ENCODE results near the gene CLIC3.

The CLIC3 gene

DNA sequence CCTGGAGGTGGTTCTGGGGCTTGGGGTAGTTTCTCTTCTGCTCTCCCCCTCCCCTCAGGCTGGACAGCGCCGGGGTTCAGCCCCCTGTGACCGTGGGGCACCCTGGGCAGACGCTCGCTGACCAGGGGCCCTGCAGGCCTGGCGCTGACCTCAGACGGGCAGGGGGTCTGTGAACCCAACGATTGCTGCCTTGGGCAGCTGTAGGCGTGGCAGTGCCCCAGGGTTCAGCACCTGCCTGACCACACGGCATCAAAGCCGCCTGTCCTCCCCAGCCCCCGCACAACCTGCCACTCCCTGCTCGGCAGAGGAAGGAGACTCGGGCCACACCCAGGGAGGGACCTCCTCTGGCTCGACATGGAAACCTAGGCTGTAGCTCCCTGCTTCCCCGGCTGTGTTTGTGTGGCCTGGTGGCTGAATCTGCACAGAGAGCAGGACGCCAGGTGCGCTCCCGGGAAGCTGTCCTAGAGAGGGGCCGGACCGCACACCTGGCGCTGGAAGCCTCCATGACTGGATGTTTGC is 32.1 kb downstream of the CLIC3 start:
- H3K4me3 ChIP-seq (ENCODE audit: control insufficient read depth, low read depth, low read length): no peak overlapping the region
- DNase-seq (ENCODE audit: low read depth): no peak
- TF ChIP-seq, protein P1, sequence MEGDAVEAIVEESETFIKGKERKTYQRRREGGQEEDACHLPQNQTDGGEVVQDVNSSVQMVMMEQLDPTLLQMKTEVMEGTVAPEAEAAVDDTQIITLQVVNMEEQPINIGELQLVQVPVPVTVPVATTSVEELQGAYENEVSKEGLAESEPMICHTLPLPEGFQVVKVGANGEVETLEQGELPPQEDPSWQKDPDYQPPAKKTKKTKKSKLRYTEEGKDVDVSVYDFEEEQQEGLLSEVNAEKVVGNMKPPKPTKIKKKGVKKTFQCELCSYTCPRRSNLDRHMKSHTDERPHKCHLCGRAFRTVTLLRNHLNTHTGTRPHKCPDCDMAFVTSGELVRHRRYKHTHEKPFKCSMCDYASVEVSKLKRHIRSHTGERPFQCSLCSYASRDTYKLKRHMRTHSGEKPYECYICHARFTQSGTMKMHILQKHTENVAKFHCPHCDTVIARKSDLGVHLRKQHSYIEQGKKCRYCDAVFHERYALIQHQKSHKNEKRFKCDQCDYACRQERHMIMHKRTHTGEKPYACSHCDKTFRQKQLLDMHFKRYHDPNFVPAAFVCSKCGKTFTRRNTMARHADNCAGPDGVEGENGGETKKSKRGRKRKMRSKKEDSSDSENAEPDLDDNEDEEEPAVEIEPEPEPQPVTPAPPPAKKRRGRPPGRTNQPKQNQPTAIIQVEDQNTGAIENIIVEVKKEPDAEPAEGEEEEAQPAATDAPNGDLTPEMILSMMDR (conservative IDR thresholded peaks at IDR 0.05; ENCODE audit: control insufficient read depth, insufficient read depth, low read depth, low read length): no peak

DNA sequence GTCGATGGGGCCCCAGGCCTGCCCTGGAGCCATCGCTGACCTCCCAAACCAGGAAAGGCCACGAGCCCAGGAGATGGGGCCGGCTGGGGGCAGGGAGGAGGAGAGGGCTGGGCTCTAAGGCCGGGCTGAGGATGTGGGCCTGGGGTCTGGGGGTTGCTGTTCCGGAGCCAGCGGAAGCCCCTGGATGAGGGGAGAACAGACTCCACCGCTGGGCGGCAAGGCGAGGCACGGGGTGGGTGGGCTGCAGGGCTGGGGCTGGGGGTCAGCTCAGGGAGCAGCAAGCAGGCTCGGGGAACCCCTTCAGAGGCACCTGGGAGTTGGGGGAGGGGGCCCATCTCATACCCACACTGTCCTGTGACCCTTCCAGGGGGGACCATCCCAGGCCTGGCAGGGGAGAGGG is 32.6 kb downstream of the CLIC3 start:
- DNase-seq (ENCODE audit: low read depth): no peak
- TF ChIP-seq, protein P1 (conservative IDR thresholded peaks at IDR 0.05; ENCODE audit: control insufficient read depth, insufficient read depth, low read depth, low read length): no peak
- H3K4me3 ChIP-seq (ENCODE audit: control insufficient read depth, low read depth, low read length): no peak overlapping the region

DNA sequence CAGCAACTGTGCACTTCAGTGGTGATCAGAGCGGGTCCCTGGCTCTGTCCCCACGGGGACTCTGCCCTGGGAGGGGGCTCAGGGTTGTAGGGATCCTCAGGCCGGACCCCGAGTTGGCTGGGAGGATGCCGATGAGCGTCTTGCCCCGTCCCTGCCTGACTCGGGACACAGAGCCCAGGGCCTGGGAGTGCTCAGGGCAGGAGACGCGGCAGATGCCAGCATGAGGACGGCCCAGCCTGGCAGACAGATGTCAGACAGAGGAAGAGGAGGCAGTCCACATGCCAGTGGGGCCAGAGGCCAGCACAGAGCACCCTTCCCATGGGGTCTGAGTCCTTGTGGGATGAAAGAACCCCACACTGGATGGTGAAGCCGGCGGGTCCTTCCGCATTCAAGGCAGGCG is 33.0 kb downstream of the CLIC3 start:
- H3K4me3 ChIP-seq (ENCODE audit: control insufficient read depth, low read depth, low read length): no peak overlapping the region
- no peak for DNase-seq (ENCODE audit: low read depth)
- TF ChIP-seq, protein P1 (conservative IDR thresholded peaks at IDR 0.05; ENCODE audit: control insufficient read depth, insufficient read depth, low read depth, low read length): no peak

DNA sequence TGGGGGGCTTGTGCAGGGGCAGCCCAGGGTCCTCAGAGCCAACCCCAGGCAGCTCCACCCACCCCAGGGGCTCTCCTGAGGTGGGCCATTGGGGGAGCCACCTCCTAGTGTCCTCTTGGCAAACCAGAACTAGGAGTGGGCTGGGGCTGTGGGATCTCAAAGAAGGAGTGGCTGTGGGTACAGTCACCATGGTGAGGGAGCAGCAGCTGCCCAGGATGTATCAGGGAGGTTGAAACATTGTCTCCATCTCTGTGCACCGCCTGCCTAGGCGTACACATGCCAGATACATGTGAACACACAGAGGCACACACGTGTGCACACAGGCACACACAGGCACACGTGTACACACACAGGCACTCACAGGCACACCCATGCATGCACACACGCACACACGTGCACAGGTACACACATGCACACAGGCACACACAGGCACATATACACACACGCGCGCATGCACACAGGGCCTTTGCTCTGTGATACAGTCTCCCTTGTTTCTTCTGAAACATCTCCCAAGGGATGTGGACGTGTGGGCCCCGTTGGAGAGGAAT is 33.6 kb downstream of the CLIC3 start:
- no peak for DNase-seq (ENCODE audit: low read depth)
- TF ChIP-seq, protein P1 (conservative IDR thresholded peaks at IDR 0.05; ENCODE audit: control insufficient read depth, insufficient read depth, low read depth, low read length): no peak
- no peak overlapping the region for H3K4me3 ChIP-seq (ENCODE audit: control insufficient read depth, low read depth, low read length)

DNA sequence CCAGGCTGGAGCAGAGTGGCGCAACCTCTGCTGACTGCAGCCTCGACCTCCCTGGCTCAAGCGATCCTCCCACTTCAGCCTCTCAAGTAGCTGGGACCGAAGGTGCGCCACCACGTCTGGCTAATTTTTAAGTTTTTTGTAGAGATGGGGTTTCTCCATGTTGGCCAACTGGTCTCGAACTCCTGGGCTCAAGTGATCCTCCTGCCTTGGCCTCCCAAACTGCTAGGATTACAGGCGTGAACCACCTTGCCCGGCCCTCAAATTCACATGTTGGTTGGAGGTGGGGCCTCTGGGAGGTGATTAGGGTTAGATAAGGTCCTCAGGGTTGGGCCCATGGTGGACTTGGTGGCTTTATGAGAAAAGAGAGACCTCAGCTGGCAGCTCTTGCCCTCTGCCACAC is 34.2 kb downstream of the CLIC3 start:
- no peak overlapping the region for H3K4me3 ChIP-seq (ENCODE audit: control insufficient read depth, low read depth, low read length)

DNA sequence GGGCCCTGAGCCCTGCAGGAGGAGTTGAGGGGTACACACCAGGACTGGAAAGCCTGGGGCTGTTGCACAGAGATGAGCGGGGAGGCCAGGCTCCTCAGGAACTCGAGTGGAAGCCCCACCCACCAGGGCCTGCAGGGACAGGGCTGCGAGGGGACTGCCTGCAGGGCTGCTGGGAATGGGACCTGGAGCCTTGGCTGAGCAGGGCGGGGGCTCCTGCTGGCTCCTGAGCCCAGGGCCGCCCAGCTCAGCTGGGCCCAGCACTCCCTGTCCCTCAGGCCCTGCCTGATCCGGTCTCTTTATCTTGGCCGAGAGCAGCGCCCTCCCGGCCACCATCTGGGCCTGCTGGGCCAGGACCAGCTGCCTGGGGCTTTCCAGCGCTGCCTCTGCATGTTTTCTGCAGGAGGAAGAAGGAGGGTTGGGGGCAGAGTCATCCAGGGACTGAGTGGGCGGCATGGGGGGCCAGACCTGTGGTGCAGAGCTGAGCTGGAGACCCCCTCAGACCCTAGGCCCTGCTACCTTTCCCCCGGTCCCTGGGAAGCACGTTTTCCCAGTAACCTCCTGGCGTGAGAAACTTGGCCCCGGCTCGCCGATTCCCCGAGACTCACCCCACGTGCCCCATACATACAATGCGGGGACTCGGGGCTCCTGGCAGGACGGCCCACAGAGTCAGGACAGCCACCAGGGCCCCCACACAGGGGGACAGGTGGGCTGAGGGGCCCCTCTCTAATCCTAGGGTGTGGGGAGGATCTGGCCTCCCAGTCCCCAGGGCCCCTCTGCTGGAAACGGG is 34.9 kb downstream of the CLIC3 start:
- no peak for DNase-seq (ENCODE audit: low read depth)
- no peak overlapping the region for H3K4me3 ChIP-seq (ENCODE audit: control insufficient read depth, low read depth, low read length)
- TF ChIP-seq, protein P1 (conservative IDR thresholded peaks at IDR 0.05; ENCODE audit: control insufficient read depth, insufficient read depth, low read depth, low read length): no peak

More for the DNA sequence above, 34.2 kb downstream of the CLIC3 start:
- TF ChIP-seq, protein P1 (conservative IDR thresholded peaks at IDR 0.05; ENCODE audit: control insufficient read depth, insufficient read depth, low read depth, low read length): no peak
- DNase-seq (ENCODE audit: low read depth): no peak

All from fibroblast of mammary gland (primary cell).